PC-3 (cell line): ENCODE measurements around the gene GEMIN2. TPM values are rescaled to one million over a fixed set of nuclear protein-coding genes. Genes with fewer than 3 reads are reported as not detected.
"Not testable (repeated sequence)": the region's sequence is repeated elsewhere in the genome, so short reads cannot be mapped to it uniquely, and the experiment has no call there.

Source experiments
- ATAC-seq: fragments of 200-7000 bp; cut with Tn5 transposase; 2 replicates; pipeline ENCODE4 v1.9.1; 2020; ENCODE audit warnings: mild to moderate bottlenecking, moderate library complexity
- BruUV-seq: library from RNA; stranded (reverse); fragments of 400-500 nt; replicated peaks from 2 replicates; lab custom pipeline; 2021; lab: Mats Ljungman, UMichigan
- CTCF ChIA-PET: fragments of 300-600 bp; sonication (Branson Sonifier 250); formaldehyde crosslinking; loops from one replicate; lab custom pipeline; 2022; ENCODE audit warnings: antibody characterized with exemption; lab: Charles Lee
- POLR2A ChIA-PET: fragments of 300-600 bp; sonication (Branson Sonifier 250); formaldehyde crosslinking; loops from one replicate; lab custom pipeline; 2022; ENCODE audit warnings: antibody characterized with exemption; ENCODE audit not compliant: unreplicated experiment; lab: Charles Lee
- DNase-seq: peaks from one replicate; pipeline ENCODE4 v3.0.0-alpha.2; 2015
- H2AFZ ChIP-seq: fragments of 300-600 bp; sonication (generic); 2 replicates; pipeline ENCODE4 v1.6.0; 2016; ENCODE audit warnings: antibody characterized with exemption, low read length
- H3F3A ChIP-seq: fragments of 300-600 bp; sonication (generic); one replicate; pipeline ENCODE4 v1.6.0; 2017; ENCODE audit warnings: antibody characterized with exemption, low read length, control low read depth, mild to moderate bottlenecking; ENCODE audit not compliant: unreplicated experiment
- H3K27ac ChIP-seq: fragments of 300-600 bp; sonication (generic); 2 replicates; pipeline ENCODE4 v1.5.1; 2016; ENCODE audit warnings: mild to moderate bottlenecking, low read length
- H3K27me3 ChIP-seq: fragments of 300-600 bp; sonication (generic); 2 replicates; pipeline ENCODE4 v1.6.1; 2016; ENCODE audit warnings: low read length, mixed read lengths
- H3K36me3 ChIP-seq: fragments of 300-600 bp; sonication (generic); 2 replicates; pipeline ENCODE4 v1.6.1; 2016; ENCODE audit warnings: low read depth, mixed run types, low read length, mixed read lengths
- H3K4me1 ChIP-seq: fragments of 300-600 bp; sonication (generic); 2 replicates; pipeline ENCODE4 v1.5.1; 2016; ENCODE audit warnings: low read length; ENCODE audit not compliant: insufficient read depth
- H3K4me2 ChIP-seq: fragments of 300-600 bp; sonication (generic); 2 replicates; pipeline ENCODE4 v1.6.0; 2016; ENCODE audit warnings: low read length
- H3K4me3 ChIP-seq: fragments of 300-600 bp; sonication (generic); 2 replicates; pipeline ENCODE4 v1.5.1; 2016; ENCODE audit warnings: mild to moderate bottlenecking, low read length, mixed read lengths
- H3K79me2 ChIP-seq: fragments of 300-600 bp; sonication (generic); 2 replicates; pipeline ENCODE4 v1.6.1; 2017; ENCODE audit warnings: low read length, mixed read lengths
- H3K9ac ChIP-seq: fragments of 300-600 bp; sonication (generic); 2 replicates; pipeline ENCODE4 v1.6.0; 2016; ENCODE audit warnings: mild to moderate bottlenecking, low read length
- H3K9me2 ChIP-seq: fragments of 300-600 bp; sonication (generic); replicated peaks from 2 replicates; pipeline ENCODE4 v1.6.1; 2016; ENCODE audit warnings: mixed run types, low read length, mixed read lengths
- H3K9me3 ChIP-seq: fragments of 300-600 bp; sonication (generic); 2 replicates; pipeline ENCODE4 v1.6.1; 2016; ENCODE audit warnings: low read length, mixed read lengths
- H4K20me1 ChIP-seq: fragments of 300-600 bp; sonication (generic); 2 replicates; pipeline ENCODE4 v1.6.1; 2016; ENCODE audit warnings: low read length, mixed read lengths
- CTCF ChIP-seq: fragments of 300-600 bp; sonication (generic); conservative IDR thresholded peaks from 2 replicates; pipeline ENCODE4 v1.5.1; 2017; ENCODE audit warnings: antibody characterized with exemption, low read depth, mild to moderate bottlenecking, low read length
- EZH2 ChIP-seq: fragments of 300-600 bp; sonication (generic); IDR thresholded peaks from one replicate; pipeline ENCODE4 v1.6.1; 2017; ENCODE audit warnings: antibody characterized with exemption, mild to moderate bottlenecking, low read length; ENCODE audit not compliant: unreplicated experiment
- EZH2phosphoT487 ChIP-seq: fragments of 300-600 bp; sonication (generic); IDR thresholded peaks from 2 replicates; pipeline ENCODE4 v1.6.1; 2018; ENCODE audit warnings: mild to moderate bottlenecking, antibody characterized with exemption, low read length, borderline replicate concordance
- intact Hi-C: fragments of 100-400 bp; cut with micrococcal nuclease; formaldehyde crosslinking; loops from 2 replicates; pipeline ENCODE4 v1.9.0; 2023
- total RNA-seq: library from RNA; depleted of rRNA; stranded (reverse); fragments of >200 nt; gene quantifications from 2 replicates; pipeline ENCODE4 v1.2.3, GENCODE V29; 2014

GEMIN2 gene
- total RNA-seq, 1 experiment from 2014 or later, result 48.1 TPM

GRCh38 chr14:39099748-39100147, 14.4 kb upstream of the GEMIN2 start:
- Histone ChIP-seq H3K79me2 (peaks cover 82% of the 10 kb centered on the region), H3K27ac (no peak overlapping the region), H3K4me1 (peaks cover 15% of the 10 kb centered on the region), H3K9me3 (no peaks in the 10 kb centered on the region), H4K20me1 (0 out of 2 replicates have a peak, but pooled peaks cover 7% of the 10 kb centered on the region), H3F3A (no peaks in the 10 kb centered on the region), H3K36me3 (peaks cover 4% of the 10 kb centered on the region; the same call in 1 of the 2 replicates), H3K9ac (no peak overlapping the region), H3K9me2 (no peaks in the 10 kb centered on the region), H3K27me3 (no peaks in the 10 kb centered on the region), H3K4me2 (peak overlapping the region; percentile 27), H3K4me3 (no peak overlapping the region; the same call in 1 of the 2 replicates), H2AFZ (no peak overlapping the region)
- TSS peak; percentile 0 for BruUV-seq
- TF ChIP-seq EZH2, result no peak
- no peak for TF ChIP-seq EZH2phosphoT487
- no peak for TF ChIP-seq CTCF
- ATAC-seq (no peak), DNase-seq (no peak)
- CTCF ChIA-PET, result no interaction called here
- POLR2A ChIA-PET, result no interaction called here
- intact Hi-C loops, result loop anchor here (10.0 kb wide), 1 partner anchor 195 kb away; no protein-coding TSS in a partner anchor

- Histone ChIP-seq H3K27ac (peak overlapping the region; percentile 74), H3F3A (peaks cover 4% of the 10 kb centered on the region), H3K9me3 (no peaks in the 10 kb centered on the region), H3K4me2 (peak overlapping the region; percentile 95), H3K9me2 (no peaks in the 10 kb centered on the region), H3K79me2 (peaks cover 71% of the 10 kb centered on the region), H3K4me3 (peak overlapping the region; percentile 94), H3K27me3 (no peaks in the 10 kb centered on the region), H3K36me3 (no peaks in the 10 kb centered on the region), H3K9ac (peak overlapping the region; percentile 95), H4K20me1 (0 out of 2 replicates have a peak, but pooled peaks cover 5% of the 10 kb centered on the region), H2AFZ (peak overlapping the region; percentile 96), H3K4me1 (peaks cover 15% of the 10 kb centered on the region)
- ChIA-PET POLR2A (interaction anchor here (1.0 to 1.7 kb wide), 3 partner anchors 12 to 330 kb away, joined by 4 to 17 read pairs (median 5); partner anchors contain the start of genes FBXO33 and GEMIN2), CTCF (no interaction called here)
- TF ChIP-seq EZH2phosphoT487, result no peak
- intact Hi-C loops, result loop anchor here (2.0 to 10.0 kb wide), 2 partner anchors 192 to 330 kb away; partner anchors contain the start of gene FBXO33
- peak; percentile 42 for DNase-seq
- BruUV-seq, result TSS peak; percentile 61
- peak; percentile 34 for ATAC-seq
Measured at GRCh38 chr14:39102265-39102968, 11.7 kb upstream of the GEMIN2 start.

GRCh38 chr14:39102969-39103957, 10.9 kb upstream of the GEMIN2 start, which contains the start of gene SEC23A:
SEC23A (minus strand) TSS chr14:39103235; CDS start chr14:39096118, 7,117 bp downstream.
- intact Hi-C loops, result loop anchor here (1.0 to 10.0 kb wide), 3 partner anchors 164 to 330 kb away; partner anchors contain the start of gene FBXO33
- peak within 1 kb of the TSS; percentile 94 for H3K4me3 ChIP-seq
- ChIA-PET CTCF (no interaction called here), POLR2A (interaction anchor here (0.7 to 1.7 kb wide), 4 partner anchors 11 to 329 kb away, joined by 4 to 17 read pairs (median 4); partner anchors contain the start of genes FBXO33 and GEMIN2)
- peak within 1 kb of the TSS; percentile 95 for H3K4me2 ChIP-seq
- peak within 1 kb of the TSS; percentile 74 for H3K27ac ChIP-seq
- BruUV-seq, result TSS peak; percentile 94
- peaks cover 15% of the 10 kb centered on the region for H3K4me1 ChIP-seq
- peaks cover 4% of the 10 kb centered on the region for H3F3A ChIP-seq
- H2AFZ ChIP-seq, result peak within 1 kb of the TSS; percentile 96
- H3K9ac ChIP-seq, result peak within 1 kb of the TSS; percentile 95
- H3K9me2 ChIP-seq, result no peaks in the 10 kb centered on the region
- peaks cover 62% of the 10 kb centered on the region for H3K79me2 ChIP-seq
- TF ChIP-seq EZH2phosphoT487 (no peak), CTCF (no peak), EZH2 (no peak)
- peak; percentile 91 for ATAC-seq
- DNase-seq, result peak; percentile 84
- H3K27me3 ChIP-seq, result no peaks in the 10 kb centered on the region
- H3K36me3 ChIP-seq, result no peaks in the 10 kb centered on the region
- 0 out of 2 replicates have a peak, but pooled peaks cover 5% of the 10 kb centered on the region for H4K20me1 ChIP-seq
- H3K9me3 ChIP-seq, result no peaks in the 10 kb centered on the region

- intact Hi-C loops, result loop anchor here (10.0 kb wide), 1 partner anchor 191 kb away; no protein-coding TSS in a partner anchor
- peak overlapping the region; percentile 96 for H2AFZ ChIP-seq
- POLR2A ChIA-PET, result interaction anchor here (1.7 kb wide), 1 partner anchor 10 kb away, joined by 17 read pairs; the partner anchor contains the start of gene GEMIN2
Measured at GRCh38 chr14:39104078-39104801, 9.9 kb upstream of the GEMIN2 start.

More at GRCh38 chr14:39104078-39104801, 9.9 kb upstream of the GEMIN2 start:
- H3K4me1 ChIP-seq, result peaks cover 15% of the 10 kb centered on the region
- H3K79me2 ChIP-seq, result peaks cover 55% of the 10 kb centered on the region
- H3F3A ChIP-seq, H3K9me3 ChIP-seq, CTCF ChIA-PET, DNase-seq, H3K27me3 ChIP-seq, H3K9me2 ChIP-seq, BruUV-seq, ATAC-seq, H3K36me3 ChIP-seq, H4K20me1 ChIP-seq: not testable (repeated sequence)
- H3K4me3 ChIP-seq, result peak overlapping the region; percentile 94
- H3K27ac ChIP-seq, result peak overlapping the region; percentile 74
- H3K4me2 ChIP-seq, result peak overlapping the region; percentile 95
- H3K9ac ChIP-seq, result peak overlapping the region; percentile 95
